Measurements from ENCODE around the gene CMIP.

GRCh38 chr16:81552743-81553079, 108.1 kb downstream of the CMIP start:
- TF ChIP-seq TAF1 (IDR thresholded peaks at IDR 0.05; ENCODE audit: low read depth) (no peak), EZH2 (IDR thresholded peaks at IDR 0.05; ENCODE audit: borderline replicate concordance, insufficient read depth, low read length, poor library complexity, severe bottlenecking) (no peak), RAD21 (conservative IDR thresholded peaks at IDR 0.05) (no peak), POLR2AphosphoS5 (IDR thresholded peaks at IDR 0.05) (no peak)
- TF ChIP-seq, protein P1, sequence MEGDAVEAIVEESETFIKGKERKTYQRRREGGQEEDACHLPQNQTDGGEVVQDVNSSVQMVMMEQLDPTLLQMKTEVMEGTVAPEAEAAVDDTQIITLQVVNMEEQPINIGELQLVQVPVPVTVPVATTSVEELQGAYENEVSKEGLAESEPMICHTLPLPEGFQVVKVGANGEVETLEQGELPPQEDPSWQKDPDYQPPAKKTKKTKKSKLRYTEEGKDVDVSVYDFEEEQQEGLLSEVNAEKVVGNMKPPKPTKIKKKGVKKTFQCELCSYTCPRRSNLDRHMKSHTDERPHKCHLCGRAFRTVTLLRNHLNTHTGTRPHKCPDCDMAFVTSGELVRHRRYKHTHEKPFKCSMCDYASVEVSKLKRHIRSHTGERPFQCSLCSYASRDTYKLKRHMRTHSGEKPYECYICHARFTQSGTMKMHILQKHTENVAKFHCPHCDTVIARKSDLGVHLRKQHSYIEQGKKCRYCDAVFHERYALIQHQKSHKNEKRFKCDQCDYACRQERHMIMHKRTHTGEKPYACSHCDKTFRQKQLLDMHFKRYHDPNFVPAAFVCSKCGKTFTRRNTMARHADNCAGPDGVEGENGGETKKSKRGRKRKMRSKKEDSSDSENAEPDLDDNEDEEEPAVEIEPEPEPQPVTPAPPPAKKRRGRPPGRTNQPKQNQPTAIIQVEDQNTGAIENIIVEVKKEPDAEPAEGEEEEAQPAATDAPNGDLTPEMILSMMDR (IDR thresholded peaks at IDR 0.05; ENCODE audit: poor library complexity, severe bottlenecking) = no peak
